Esophagus squamous epithelium (tissue), 5 donors: ENCODE results near the gene C2CD2. TPM values are rescaled to one million over a fixed set of nuclear protein-coding genes. Genes with fewer than 3 reads are reported as not detected.
A peak's percentile ranks its signal among the peaks of the same experiment; 100 is the strongest.

Source experiments
- DNase-seq: peaks from one replicate; lab custom pipeline; 2025; lab: John Stamatoyannopoulos, UW
- H3K27ac ChIP-seq, 4 donors: fragments of 200-600 bp; sonication (generic); one replicate each; pipeline ENCODE4 v1.5.1; 2016 to 2019; ENCODE audit warnings: mild to moderate bottlenecking in 1 of 4
- H3K27me3 ChIP-seq, 4 donors: fragments of 200-600 bp; sonication (generic); 1 replicate in 3 of 4; 2 replicates in 1 of 4; pipeline versions ENCODE4 v1.5.1 to v1.6.0; 2017 to 2021; ENCODE audit warnings: antibody characterized with exemption in 1 of 4
- H3K36me3 ChIP-seq, 3 donors: fragments of 200-600 bp; sonication (generic); one replicate each; pipeline ENCODE4 v1.5.1; 2016 to 2019
- H3K4me1 ChIP-seq, 3 donors: fragments of 200-600 bp; sonication (generic); one replicate each; pipeline ENCODE4 v1.5.1; 2017 to 2019
- H3K4me3 ChIP-seq, 4 donors: fragments of 200-600 bp; sonication (generic); 1 replicate in 3 of 4; 2 replicates in 1 of 4; pipeline ENCODE4 v1.5.1; 2016 to 2019; ENCODE audit warnings: mild to moderate bottlenecking in 2 of 4, moderate library complexity in 1 of 4
- H3K9me3 ChIP-seq, 3 donors: fragments of 200-600 bp; sonication (generic); one replicate each; pipeline ENCODE4 v1.5.1; 2016 to 2019
- CTCF ChIP-seq, 6 experiments: fragments of 450-650 bp in 4 of 6; fragments of 200-600 bp in 2 of 6; sonication (generic) in 2 of 6; IDR thresholded peaks; one replicate each; pipeline ENCODE4 v1.5.1; 2016 to 2019; ENCODE audit warnings: antibody characterized with exemption in 6 of 6, mild to moderate bottlenecking in 4 of 6, moderate library complexity in 4 of 6
- POLR2A ChIP-seq, 4 donors: fragments of 450-650 bp; IDR thresholded peaks; one replicate each; pipeline ENCODE4 v1.6.1; 2017; ENCODE audit warnings: antibody characterized with exemption in 4 of 4, mild to moderate bottlenecking in 4 of 4, moderate library complexity in 3 of 4
- WGBS, 2 donors: methylation state at CpG; one replicate each; pipeline ENCODE4 v1.1.5; 2018; 5-methylcytosine and 5-hydroxymethylcytosine counted together
- intact Hi-C: fragments of 100-400 bp; cut with DNase I; formaldehyde crosslinking; loops from one replicate; pipeline ENCODE4 v1.15.0; 2022
- total RNA-seq, 4 donors: library from RNA; depleted of rRNA; stranded (reverse); fragments of >200 nt; gene quantifications; one replicate each; pipeline ENCODE4 v1.1.0, GENCODE V29; 2016
- donor health status: DM: yes; HTN: yes; CAD: no.

The C2CD2 gene
- total RNA-seq, 4 donors from 2014 or later: 13.6 to 21.2 (median 15.6) TPM

GRCh38 chr21:41954654-41955499 is 1.1 kb upstream of the C2CD2 start:
- peaks cover 43 to 89% (median 44%) of the 10 kb centered on the region in 3 donors for H3K4me1 ChIP-seq
- no peaks in the 10 kb centered on the region for H3K36me3 ChIP-seq
- H3K27me3 ChIP-seq: no peaks in the 10 kb centered on the region
- peak overlapping the region in 3 of 4 donors; percentile 69 to 91 (median 87) for H3K27ac ChIP-seq
- peak overlapping the region in 1 of 4 donors; percentile 68 for H3K4me3 ChIP-seq
- TF ChIP-seq POLR2A (IDR thresholded peaks at IDR 0.05): no peak
- no peak for TF ChIP-seq CTCF (IDR thresholded peaks at IDR 0.05)
- 92% methylated on average over 19 to 20 of the region's 20 CpGs for WGBS, 2 donors
- no peak for DNase-seq
- intact Hi-C loops: no loop called here
- no peaks in the 10 kb centered on the region for H3K9me3 ChIP-seq

- 38% methylated on average over 2 of the region's 67 CpGs; no CpG with 5 or more reads in 1 of the 2 donors for WGBS, 2 donors
- H3K9me3 ChIP-seq: no peaks in the 10 kb centered on the region
- H3K27ac ChIP-seq: peak overlapping the region; percentile 79 to 91 (median 84)
- DNase-seq: no peak
- H3K27me3 ChIP-seq: no peaks in the 10 kb centered on the region
- no peak for TF ChIP-seq POLR2A (IDR thresholded peaks at IDR 0.05)
- TF ChIP-seq CTCF (IDR thresholded peaks at IDR 0.05): no peak
- peak overlapping the region; percentile 55 to 88 (median 77) for H3K4me3 ChIP-seq
- peaks cover 35 to 84% (median 37%) of the 10 kb centered on the region in 3 donors for H3K4me1 ChIP-seq
- H3K36me3 ChIP-seq: no peaks in the 10 kb centered on the region
- intact Hi-C loops: no loop called here
Observed at GRCh38 chr21:41953249-41953830, 478 bp downstream of the C2CD2 start.

- 38 to 40% methylated on average over 15 to 16 of the region's 30 CpGs for WGBS, 2 donors
- H3K4me1 ChIP-seq: peaks cover 35 to 84% (median 37%) of the 10 kb centered on the region in 3 donors
- H3K27ac ChIP-seq: peak overlapping the region; percentile 79 to 91 (median 84)
- H3K27me3 ChIP-seq: no peaks in the 10 kb centered on the region
- no peaks in the 10 kb centered on the region for H3K36me3 ChIP-seq
- DNase-seq: no peak
- intact Hi-C loops: no loop called here
- TF ChIP-seq POLR2A (IDR thresholded peaks at IDR 0.05) (no peak), CTCF (IDR thresholded peaks at IDR 0.05) (no peak)
- peak overlapping the region; percentile 55 to 88 (median 77) for H3K4me3 ChIP-seq
- no peaks in the 10 kb centered on the region for H3K9me3 ChIP-seq
Observed at GRCh38 chr21:41952568-41953248, 1.1 kb downstream of the C2CD2 start.

- intact Hi-C loops: no loop called here
- no peak for TF ChIP-seq CTCF (IDR thresholded peaks at IDR 0.05)
- no peak for TF ChIP-seq POLR2A (IDR thresholded peaks at IDR 0.05)
- Histone ChIP-seq H3K36me3 (no peaks in the 10 kb centered on the region), H3K4me3 (peak overlapping the region in 3 of 4 donors; percentile 68 to 88 (median 86)), H3K27me3 (no peaks in the 10 kb centered on the region), H3K27ac (peak overlapping the region in 1 of 4 donors; percentile 87), H3K9me3 (no peaks in the 10 kb centered on the region), H3K4me1 (peaks cover 32 to 84% (median 39%) of the 10 kb centered on the region in 3 donors)
- 83 to 86% methylated on average over 2 to 5 of the region's 5 CpGs for WGBS, 2 donors
- no peak for DNase-seq
Observed at GRCh38 chr21:41951876-41952567, 1.8 kb downstream of the C2CD2 start.
